Nephron progenitor cell (in vitro differentiated cells): ENCODE data around the gene VCP.

ENCODE experiments used
- DNase-seq: peaks from one replicate; pipeline ENCODE4 v3.0.0; 2021
- H3K27ac Mint-ChIP-seq: 2 replicates; pipeline ENCODE4 v1.8.0; 2021; ENCODE audit warnings: mild to moderate bottlenecking, moderate library complexity, mixed read lengths
- H3K27me3 Mint-ChIP-seq: 2 replicates; pipeline ENCODE4 v1.8.0; 2021; ENCODE audit warnings: mild to moderate bottlenecking, low read depth, mixed read lengths; ENCODE audit not compliant: poor library complexity
- H3K36me3 Mint-ChIP-seq: 2 replicates; pipeline ENCODE4 v1.8.0; 2021; ENCODE audit warnings: low read depth, mixed read lengths
- H3K4me1 Mint-ChIP-seq: 2 replicates; pipeline ENCODE4 v1.8.0; 2021; ENCODE audit warnings: mixed read lengths
- H3K4me3 Mint-ChIP-seq: 2 replicates; pipeline ENCODE4 v1.8.0; 2021; ENCODE audit warnings: mild to moderate bottlenecking, moderate library complexity, mixed read lengths
- H3K9me3 Mint-ChIP-seq: 2 replicates; pipeline ENCODE4 v1.8.0; 2021; ENCODE audit warnings: mild to moderate bottlenecking, moderate library complexity, mixed read lengths
- TF ChIP-seq, protein P1 (sequence below): fragments of 200-600 bp; sonication (generic); IDR thresholded peaks from 2 replicates; pipeline ENCODE4 v1.5.0; 2021; ENCODE audit warnings: antibody characterized with exemption

Gene VCP

DNA sequence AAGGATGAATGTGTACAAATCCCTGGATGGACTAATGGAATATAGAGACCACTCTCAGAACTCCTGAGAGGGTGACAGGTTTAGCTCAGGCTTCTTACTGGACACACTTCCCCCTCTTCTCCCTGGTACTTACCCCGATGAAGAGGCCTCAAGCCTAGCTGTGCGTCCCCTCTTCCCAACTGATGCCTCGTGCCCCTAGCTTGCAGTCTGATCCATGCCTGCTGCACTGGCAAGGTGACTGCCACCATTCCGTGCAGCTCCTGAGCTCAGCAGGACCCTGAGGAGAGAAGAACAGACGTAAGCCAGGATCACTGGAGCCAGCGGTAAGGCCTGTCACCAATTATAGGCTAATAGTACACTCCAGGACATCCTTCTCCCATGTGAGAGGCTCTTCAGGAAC lies 36.0 kb upstream of the VCP start:
- H3K36me3 Mint-ChIP-seq, result peaks cover 23% of the 10 kb centered on the region
- TF ChIP-seq, protein P1, sequence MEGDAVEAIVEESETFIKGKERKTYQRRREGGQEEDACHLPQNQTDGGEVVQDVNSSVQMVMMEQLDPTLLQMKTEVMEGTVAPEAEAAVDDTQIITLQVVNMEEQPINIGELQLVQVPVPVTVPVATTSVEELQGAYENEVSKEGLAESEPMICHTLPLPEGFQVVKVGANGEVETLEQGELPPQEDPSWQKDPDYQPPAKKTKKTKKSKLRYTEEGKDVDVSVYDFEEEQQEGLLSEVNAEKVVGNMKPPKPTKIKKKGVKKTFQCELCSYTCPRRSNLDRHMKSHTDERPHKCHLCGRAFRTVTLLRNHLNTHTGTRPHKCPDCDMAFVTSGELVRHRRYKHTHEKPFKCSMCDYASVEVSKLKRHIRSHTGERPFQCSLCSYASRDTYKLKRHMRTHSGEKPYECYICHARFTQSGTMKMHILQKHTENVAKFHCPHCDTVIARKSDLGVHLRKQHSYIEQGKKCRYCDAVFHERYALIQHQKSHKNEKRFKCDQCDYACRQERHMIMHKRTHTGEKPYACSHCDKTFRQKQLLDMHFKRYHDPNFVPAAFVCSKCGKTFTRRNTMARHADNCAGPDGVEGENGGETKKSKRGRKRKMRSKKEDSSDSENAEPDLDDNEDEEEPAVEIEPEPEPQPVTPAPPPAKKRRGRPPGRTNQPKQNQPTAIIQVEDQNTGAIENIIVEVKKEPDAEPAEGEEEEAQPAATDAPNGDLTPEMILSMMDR, result no peak
- H3K4me3 Mint-ChIP-seq, result no peak overlapping the region
- H3K9me3 Mint-ChIP-seq, result no peaks in the 10 kb centered on the region
- DNase-seq, result no peak
- H3K27ac Mint-ChIP-seq, result no peak overlapping the region
- peaks cover 60% of the 10 kb centered on the region for H3K4me1 Mint-ChIP-seq
- H3K27me3 Mint-ChIP-seq, result no peaks in the 10 kb centered on the region

DNA sequence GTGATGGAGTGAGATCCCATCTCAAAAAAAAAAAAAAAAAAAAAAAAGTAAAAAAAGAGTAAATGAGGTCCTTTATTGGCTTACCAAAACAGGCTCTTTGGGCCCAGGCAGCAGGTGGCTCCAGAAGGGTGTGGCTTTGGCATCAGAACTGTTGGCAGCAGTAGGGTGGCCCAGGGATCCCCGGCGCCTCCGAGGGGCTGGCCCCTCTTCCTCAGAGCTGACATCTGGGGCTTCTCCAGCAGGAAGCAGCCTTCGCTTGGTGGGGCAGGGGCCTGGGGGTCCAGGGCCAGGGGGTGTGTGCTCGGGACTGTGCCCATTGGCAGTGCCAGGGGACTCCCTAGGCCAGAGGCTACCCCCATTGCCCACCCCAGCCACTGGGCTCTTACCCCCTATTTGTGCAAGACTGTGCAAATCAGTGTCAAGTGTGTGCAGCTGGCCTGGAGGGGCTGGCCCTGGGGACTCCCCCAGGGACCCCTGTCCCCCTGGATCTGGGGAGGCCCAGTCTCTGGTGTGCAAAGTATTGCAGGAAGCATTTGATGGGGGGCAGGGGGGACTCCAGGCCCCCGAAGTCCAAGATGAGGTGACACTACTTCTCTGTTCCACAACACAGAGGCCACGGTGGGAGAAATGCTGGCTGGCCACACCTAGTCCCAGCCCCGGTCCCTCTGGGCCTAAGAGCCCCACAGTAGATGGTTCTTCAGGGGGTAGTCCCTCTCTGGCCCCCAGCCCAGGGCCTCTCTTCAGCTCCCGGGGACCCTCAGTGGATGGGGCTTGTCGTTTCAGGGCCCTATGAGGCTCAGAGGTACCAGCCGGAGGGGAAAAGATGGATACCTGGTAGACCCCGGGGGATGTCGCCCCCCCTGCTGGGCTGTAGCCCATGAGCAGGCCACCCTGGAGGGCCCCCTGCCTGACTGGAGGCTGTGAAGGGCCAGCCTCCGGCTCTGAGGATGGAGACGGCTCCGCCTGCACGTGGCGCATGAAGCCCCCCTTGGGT lies 35.2 kb upstream of the VCP start:
- Mint-ChIP-seq H3K27me3 (no peaks in the 10 kb centered on the region), H3K27ac (no peak overlapping the region), H3K4me3 (no peak overlapping the region), H3K36me3 (peaks cover 23% of the 10 kb centered on the region), H3K4me1 (peaks cover 61% of the 10 kb centered on the region), H3K9me3 (no peaks in the 10 kb centered on the region)
- no peak for DNase-seq
- TF ChIP-seq, protein P1, result no peak

DNA sequence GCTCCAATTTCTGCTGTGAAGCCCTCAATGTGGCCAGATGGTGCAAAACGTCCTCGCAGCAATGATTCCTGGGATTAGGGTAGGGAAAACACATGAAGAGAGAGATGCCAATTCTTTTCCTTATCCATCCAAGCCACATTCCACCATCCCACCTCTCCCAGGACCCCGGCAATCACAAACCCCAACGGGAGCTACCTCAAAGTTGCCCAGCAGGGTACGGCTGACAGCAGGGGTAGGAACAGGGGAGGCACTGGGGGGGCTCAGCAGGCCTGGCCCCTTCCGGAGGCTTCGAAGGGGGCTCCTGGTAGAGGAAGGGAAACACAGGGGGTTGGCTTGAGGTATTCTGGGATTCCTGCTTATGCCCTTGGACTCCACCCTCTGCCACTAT lies 33.9 kb upstream of the VCP start:
- Mint-ChIP-seq H3K27me3 (no peaks in the 10 kb centered on the region), H3K4me3 (no peak overlapping the region), H3K27ac (no peak overlapping the region), H3K4me1 (peaks cover 62% of the 10 kb centered on the region), H3K9me3 (no peaks in the 10 kb centered on the region), H3K36me3 (peaks cover 23% of the 10 kb centered on the region)
- no peak for DNase-seq
- TF ChIP-seq, protein P1, result no peak

DNA sequence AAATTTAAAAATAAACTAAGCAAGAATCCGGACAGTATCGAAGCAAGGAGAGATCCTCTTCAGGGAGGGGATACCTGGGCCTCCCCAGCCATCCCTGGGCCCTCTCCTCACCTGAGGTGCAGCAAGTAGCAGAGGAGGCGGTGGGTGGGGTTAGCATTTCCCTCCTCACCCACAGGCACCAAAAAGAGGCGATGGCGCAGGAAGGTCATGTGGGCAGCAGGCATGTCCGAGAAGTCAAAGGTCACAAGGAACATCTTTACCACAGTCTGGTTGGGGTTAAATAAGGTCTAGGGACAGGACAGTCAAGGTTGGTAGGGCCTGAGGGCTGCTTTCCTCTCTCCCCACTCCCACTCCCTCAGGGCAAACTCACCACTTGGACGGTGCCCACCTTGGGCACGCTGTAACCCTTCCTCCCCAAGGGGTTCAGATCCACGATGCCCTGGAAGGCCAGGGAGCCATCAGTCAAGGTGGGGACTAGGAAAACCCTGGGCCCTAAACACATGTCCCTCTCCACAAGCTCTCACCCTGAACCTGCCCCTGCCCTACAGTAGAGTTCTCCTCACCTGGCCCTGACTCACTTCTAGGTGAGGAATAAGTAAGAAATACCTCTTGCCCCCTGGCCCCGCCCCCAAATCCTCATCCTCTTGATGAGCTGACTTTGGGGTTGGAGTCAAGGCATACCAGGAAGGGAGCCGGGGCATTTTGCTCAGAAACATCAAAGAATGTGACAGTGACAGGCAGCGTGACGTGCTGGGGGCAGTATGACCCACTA lies 33.3 kb upstream of the VCP start:
- H3K27me3 Mint-ChIP-seq, result no peaks in the 10 kb centered on the region
- TF ChIP-seq, protein P1, result no peak
- H3K27ac Mint-ChIP-seq, result peak overlapping the region; percentile 66
- no peak for DNase-seq
- H3K36me3 Mint-ChIP-seq, result peaks cover 29% of the 10 kb centered on the region
- no peak overlapping the region for H3K4me3 Mint-ChIP-seq
- H3K9me3 Mint-ChIP-seq, result no peaks in the 10 kb centered on the region
- peaks cover 63% of the 10 kb centered on the region for H3K4me1 Mint-ChIP-seq

DNA sequence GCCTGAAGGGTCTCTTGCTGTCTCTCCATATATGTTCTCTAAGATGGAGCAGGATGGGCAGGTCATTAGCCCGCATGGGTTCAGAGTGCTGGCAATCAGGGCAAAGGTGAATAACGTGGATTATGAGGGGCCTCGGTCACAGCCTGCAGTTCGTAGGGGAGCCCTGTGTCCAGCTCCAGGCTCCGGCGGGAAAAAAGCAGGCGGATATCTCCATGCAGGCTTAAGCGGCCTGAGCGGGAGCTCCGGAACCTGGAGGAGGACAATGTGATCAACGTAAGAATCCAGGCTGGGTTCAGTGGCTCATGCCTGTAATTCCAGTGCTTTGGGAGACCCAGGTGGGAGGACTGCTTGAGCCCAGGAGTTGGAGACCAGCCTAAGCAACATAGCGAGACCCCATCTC lies 32.7 kb upstream of the VCP start:
- H3K9me3 Mint-ChIP-seq, result no peaks in the 10 kb centered on the region
- H3K27me3 Mint-ChIP-seq, result no peaks in the 10 kb centered on the region
- no peak for DNase-seq
- H3K27ac Mint-ChIP-seq, result peak overlapping the region; percentile 80
- no peak overlapping the region for H3K4me3 Mint-ChIP-seq
- peaks cover 36% of the 10 kb centered on the region for H3K36me3 Mint-ChIP-seq
- peaks cover 61% of the 10 kb centered on the region for H3K4me1 Mint-ChIP-seq
- TF ChIP-seq, protein P1, result no peak
